Endometrial microvascular endothelial cells (primary cell): ENCODE measurements around the gene SCAPER. TPM values are rescaled to one million over a fixed set of nuclear protein-coding genes. Genes with fewer than 3 reads are reported as not detected.

Experiments used
- in situ Hi-C: cut with HindIII; loops from 2 replicates; pipeline ENCODE4 v1.10.0; 2017; ENCODE audit warnings: low sequenced_read_pairs, low pct_unique_long_range_greater_than_20kb; ENCODE audit errors: inconsistent ontology term
- total RNA-seq: library from RNA; depleted of rRNA; stranded (reverse); fragments of >200 nt; gene quantifications from one replicate; pipeline ENCODE4 v1.2.3, GENCODE V29; 2015; ENCODE audit errors: inconsistent ontology term

The SCAPER gene
- total RNA-seq, 1 donor from 2014 or later: 9.0 TPM

DNA sequence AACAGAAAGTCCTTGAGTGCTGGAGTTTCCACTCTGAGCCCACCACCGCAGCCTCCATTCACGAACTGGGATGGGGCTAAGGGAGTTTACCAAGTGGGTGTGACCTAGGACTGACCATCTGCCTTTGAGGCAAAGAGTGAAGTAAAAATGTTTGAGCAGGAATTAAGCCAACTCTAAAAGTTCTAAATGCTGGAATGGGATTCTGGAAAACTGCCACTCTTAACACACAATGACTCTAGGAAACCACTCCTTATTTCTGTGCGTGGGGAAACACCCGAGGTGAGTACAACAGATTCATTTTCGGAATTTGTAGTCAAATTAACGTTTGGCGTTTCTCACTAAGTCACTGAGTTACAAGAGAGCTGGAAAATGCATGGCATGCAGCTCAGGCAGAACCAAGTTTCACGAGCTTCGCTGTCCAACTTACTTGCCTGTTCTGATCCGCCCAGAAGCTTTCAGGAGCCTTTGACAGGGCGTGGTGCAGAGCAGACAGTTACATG lies 537.0 kb downstream of the SCAPER start:
- in situ Hi-C loops: no loop called here

DNA sequence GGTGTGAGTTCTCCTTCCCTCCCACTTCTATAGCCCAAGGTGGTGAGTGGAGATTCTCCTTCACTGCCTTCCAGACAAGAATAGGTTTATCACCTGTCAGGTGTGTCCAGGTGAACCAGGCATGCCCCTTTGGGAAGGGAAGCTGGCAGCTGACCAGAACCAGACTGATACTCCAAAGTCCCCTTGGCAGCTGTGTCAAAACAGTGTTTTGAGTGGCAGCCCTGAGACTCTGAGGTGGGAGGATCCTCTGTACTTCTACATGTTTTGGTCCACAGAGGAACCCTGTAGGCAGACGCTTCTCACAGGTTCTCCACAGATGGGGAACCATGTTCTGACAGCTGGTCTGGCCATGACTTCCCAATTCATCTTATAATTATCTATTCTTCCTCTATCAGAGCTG lies 538.4 kb downstream of the SCAPER start:
- in situ Hi-C loops: no loop called here

DNA sequence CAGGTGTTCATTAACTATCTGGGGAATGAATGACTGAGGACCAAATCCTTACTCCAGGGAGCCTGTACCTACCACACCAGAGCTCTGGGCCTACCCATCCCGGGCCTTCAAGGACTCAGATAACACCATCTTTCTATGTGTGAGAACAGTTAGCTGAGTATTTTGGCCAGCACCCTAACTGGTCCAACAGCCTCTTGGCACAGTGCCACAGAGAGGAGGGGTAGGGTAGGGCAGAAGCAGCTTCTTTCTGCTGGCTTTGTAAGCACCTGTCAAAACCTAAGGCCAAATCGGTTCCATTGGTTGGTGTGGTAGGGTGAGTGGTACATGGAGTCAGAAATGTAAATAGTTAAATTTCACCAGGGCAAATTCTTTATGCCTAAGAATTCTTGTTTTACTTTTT lies 541.9 kb downstream of the SCAPER start:
- in situ Hi-C loops: no loop called here

DNA sequence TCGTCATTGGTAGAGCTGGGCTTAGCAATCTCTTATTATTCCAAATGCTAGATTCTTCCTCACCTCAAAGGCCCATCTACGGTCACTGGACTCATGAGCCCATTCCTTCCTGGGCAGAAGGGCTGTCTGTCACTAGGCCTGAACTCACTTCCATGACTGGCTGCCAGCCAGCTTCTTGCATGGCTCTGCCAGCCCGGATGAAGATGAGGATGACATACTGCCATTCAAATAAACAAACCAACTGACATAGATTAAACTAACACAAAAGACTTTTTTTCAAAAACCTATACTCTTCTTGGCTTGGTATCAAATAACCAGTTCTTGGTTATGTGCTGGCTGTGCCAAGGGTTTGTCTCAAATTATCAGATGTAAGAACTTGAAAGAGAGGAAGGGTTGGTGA lies 544.7 kb downstream of the SCAPER start:
- in situ Hi-C loops: no loop called here

DNA sequence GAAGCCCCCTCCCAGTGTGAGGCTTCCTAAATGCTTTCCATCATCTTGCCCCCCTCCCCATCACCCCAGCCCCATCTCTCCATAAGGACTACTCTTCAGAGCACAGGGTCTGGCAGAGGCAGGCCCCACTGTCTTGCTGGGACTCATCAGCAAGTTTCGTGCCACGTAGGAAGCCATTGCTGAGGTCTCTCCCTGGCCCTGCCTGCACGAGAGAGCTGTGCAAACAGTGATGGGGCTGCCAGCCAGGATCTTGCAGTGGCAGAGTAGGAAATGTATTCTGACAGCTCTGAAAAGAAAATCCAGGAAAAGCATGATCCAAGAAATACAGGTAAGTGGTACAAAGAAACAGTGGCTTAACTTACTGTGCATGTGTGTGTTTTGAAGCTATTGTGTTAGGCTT lies 546.0 kb downstream of the SCAPER start:
- in situ Hi-C loops: no loop called here

DNA sequence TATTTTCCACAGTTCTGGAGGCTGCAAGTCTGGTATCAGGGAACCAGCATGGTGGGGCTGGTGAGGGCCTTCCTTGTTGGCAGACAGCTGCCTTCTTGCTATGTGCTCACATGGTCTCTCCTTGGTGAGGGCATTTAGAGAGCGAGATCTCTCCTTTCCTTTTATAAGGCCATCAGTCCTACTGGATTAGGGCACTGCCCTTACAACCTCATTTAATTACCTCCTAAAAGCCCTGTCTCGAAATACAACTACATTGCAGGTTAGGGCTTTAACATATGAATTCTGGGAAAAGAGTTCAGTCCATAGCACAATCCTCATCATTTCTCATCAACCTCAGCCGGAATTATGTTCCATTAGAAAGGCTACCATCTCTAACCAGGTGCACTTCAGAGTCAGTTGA lies 546.7 kb downstream of the SCAPER start:
- in situ Hi-C loops: no loop called here

DNA sequence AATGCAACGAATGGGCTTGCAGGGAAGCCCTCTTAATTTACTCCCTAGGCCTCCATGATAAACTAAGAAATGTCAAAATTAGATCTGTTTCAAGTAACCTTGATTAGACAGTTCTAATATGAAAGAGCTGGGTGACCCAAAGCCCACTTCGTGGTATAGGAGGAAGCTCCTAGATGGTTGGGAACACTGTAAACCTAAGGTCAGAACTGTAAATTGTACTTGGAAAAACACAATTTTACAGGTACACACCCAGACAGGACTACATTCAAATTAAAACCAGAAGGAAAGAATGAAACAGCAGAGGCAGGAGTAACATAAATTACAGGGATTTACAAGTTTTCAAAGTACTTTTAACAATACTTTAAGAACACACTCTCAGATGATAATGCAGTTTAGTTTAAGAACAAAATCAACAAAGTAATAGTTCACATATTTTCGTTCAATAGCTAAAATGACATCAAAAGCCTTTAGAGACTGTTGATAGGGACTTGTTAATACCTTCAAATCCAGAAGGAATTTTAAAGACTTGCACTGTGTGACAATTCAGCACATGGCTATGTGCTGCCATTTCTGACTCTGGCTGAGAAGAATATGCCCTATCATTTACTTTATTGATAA lies 550.2 kb downstream of the SCAPER start:
- in situ Hi-C loops: no loop called here

DNA sequence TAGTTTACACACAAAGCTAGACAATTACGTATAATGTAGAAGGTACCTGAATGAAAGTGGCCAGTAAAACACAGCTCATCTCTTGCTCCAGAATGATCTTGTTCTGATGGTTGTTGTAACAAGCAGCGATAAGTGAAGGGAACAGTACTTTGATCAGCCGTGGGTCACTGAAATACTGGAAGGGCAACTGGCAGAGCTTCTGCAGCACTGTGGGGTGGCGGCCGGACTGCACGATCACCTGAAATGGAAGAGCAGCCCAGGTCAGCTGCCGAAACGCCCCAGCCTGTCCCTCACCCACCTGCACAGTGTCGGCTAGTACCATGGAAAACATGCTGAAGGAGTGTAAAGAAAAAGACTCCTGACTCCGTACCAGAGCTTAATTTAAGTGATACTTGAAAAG lies 551.2 kb downstream of the SCAPER start:
- in situ Hi-C loops: no loop called here

DNA sequence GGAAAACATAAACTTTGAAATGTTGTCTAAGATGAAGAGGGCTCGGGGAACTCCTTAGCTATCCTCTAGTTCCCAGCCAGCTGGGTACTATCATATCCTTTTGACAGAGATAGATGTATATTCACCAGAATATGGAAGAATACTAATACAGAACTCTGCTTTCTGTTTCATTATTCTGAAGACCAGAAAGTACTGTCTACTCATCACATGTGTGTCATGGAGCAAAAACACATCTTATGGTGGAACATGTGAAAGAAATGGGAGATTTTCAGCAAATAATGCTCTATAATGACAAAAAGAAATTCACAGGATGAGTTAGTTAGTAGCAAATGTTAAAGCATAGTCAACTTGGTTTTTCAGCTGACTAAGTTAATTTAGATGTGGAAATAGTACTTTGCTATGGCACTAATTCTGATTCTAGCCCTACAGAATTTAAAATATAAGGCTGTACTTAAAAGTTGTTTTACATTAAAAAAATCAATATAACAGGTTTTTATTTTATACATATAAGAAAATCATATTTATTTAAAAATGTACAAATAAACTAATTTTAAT lies 552.0 kb downstream of the SCAPER start:
- in situ Hi-C loops: no loop called here

DNA sequence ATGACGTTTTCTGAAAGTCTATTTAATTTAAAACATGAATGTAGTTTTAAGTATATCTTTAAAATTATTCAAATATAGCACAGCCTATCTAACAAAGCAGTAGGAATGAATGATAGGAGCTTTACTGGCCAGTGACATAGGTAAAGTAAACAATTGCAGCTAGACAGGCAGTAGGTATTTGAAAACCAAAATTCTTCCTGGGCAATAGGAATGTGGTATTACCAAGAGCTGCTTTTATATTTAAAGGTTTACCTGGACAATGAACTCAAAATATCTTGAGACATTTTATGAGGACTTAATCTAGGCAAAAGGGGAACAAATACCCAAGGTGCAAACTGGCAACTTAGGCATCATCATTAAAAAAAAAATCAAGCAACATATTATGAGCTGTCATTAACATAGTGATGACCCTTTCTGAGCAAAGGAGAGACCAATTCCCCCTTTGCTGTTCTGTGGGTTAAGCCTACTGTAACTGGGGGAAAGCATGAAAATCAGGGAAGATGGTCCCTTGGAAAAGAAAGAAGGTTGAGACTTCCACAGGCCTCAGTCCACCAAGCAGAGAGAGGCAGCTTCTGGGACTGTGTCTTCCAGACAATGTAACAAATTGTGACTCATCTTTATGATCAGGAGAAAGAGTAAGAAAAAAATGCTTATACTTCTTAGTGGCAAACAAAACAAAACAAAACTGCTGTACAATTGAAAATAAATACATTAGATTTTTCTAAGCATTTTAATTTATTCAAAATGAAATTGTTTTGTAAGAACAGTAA lies 555.7 kb downstream of the SCAPER start:
- in situ Hi-C loops: no loop called here

DNA sequence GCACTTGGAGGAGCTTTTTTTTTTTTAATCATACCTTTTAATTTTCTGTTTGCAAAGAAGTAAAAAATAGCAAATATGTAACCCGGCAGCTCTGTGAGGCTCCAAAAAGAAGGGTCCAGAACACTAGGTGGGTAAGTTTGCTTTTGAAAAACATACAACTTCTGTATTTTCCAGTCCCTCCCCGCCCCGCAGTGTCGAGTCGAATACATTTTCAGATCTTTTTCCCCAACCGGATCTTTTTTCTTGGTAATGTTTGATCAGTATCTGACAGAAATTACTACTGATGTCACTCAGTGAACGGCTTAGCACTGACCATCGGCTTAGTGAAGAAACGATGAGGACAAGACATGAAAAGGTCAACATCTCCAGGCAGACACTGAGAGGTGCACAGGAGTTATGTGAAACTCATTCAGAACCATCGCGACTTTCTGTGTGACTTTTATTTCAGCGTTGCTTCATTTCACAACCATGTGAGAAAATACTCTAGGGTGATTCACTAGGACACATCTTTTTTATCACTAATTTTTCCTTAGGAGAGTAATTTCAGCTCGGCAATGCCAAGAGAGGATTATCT lies 557.6 kb downstream of the SCAPER start:
- in situ Hi-C loops: no loop called here

DNA sequence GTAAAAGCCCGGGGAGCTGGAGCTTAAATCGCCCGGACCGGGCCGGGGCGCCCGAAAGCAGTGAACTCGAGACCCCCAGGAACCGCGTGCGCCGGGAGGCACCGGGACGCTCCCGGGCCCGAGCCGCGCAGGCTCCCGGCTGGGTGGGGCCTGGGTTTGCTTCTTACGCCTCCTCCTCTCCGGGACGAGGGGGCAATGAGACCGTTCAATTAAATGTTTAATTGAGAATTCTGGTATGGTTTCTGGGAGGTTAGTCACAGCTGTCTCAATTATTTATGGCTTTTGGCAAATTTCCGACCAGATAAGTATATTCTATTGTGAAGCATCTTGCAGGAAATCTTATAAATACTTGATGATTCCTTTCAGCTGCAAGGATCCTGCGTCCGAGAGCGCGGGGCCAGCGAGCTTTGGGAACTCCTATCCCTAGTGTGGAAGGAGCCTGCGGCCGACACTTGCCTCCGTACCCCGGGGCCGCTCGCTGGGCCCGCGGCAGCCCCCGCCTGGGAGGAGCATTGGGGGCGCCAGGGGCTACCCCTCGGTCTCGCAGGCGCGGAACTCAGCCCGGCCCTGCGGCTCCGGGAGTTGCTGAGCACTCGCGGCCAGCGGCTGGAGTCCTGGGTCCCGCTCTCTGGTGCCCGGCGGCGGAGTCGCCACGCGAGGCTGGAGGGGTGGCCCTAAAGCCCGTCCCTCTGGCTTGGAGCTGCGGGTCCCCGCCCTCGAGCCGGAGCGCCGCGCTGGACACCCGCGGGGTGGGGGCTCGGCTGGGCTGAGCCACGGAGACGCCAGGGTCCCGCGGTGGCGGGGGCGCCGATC lies 558.3 kb downstream of the SCAPER start:
- in situ Hi-C loops: no loop called here

DNA sequence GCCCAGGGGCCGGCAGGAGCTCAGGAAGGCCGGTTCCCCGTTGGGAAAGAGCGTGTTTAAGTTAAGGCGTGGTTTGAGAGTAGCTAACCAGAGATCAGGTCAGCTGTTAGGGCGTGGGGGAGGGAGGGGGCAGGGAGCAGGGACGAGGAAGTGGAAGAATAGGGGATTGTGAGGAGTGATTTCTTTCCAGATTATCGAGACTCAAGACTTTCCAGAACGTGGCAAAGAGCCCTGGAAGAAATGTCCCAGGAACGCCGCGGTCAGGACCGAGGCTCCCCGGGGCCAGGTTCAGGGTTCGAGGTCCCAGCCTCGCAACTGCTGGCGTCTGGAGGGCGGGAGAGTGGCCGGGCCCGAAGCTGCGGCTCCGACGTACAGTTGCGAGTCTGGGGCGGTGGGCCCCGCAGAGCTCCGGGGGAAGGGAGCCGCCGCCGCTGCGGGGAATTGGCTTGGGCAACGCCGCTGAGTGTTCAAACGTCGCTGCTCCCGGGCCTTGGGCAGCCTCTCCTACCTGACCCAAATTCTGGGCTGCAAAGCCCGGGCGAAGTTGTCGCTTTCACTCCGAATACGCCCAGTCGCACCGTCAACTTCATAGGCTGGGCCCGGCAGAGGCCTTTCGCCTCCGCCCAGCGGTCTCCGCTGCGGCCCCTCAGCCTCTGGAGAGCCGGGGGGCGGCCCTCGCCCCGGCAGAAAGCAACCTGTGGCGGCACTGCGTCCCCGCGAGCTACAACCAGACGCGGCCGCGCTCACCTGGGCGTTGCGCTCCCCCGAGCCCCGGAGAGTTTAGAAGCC lies 559.1 kb downstream of the SCAPER start:
- in situ Hi-C loops: no loop called here

DNA sequence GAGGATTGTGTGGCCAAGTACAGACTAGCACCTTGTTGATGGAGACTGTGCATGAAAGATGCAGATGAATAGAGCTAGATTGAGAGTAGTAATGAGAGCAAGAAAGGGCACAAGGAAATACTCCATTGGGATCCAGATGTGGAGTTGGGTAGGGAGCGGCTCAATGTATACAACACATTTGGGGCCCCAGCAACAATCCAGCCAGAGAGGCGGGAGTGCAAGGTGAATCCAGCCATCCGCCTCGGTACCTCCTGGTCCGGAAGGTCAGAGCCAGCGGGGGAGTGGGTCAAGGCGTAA lies 559.6 kb downstream of the SCAPER start:
- in situ Hi-C loops: no loop called here

DNA sequence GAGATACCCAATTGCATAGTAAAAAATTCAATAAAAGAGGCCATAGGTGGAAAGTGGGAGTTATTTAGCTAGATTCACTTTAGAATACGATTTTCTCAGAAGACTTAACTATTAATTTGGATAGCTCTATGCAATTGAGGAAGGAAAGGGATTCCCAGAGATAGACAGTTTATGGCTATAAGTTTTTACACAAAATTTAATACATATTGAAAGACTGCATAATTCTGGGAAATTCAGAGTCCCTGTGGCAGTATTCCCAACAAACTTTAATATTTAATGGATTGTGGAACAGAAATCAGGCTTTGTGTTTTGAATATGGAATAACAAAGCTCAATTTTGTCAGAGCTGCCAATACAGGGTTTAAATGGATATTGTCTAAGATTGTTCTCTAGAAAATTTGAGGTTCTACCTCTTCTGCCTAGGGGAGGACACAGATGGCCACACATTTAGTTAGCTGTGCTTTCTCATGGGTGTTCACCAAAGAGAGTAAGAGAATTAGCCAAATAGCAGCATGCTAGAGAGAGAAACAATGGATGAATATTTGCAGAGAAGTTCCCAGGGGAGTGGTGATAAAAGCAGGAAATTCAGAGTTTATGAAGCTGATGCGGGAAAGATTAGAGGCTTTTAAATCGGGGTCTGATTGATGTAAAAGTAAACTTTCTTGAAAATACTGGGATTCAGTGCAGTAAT lies 560.1 kb downstream of the SCAPER start:
- in situ Hi-C loops: no loop called here

DNA sequence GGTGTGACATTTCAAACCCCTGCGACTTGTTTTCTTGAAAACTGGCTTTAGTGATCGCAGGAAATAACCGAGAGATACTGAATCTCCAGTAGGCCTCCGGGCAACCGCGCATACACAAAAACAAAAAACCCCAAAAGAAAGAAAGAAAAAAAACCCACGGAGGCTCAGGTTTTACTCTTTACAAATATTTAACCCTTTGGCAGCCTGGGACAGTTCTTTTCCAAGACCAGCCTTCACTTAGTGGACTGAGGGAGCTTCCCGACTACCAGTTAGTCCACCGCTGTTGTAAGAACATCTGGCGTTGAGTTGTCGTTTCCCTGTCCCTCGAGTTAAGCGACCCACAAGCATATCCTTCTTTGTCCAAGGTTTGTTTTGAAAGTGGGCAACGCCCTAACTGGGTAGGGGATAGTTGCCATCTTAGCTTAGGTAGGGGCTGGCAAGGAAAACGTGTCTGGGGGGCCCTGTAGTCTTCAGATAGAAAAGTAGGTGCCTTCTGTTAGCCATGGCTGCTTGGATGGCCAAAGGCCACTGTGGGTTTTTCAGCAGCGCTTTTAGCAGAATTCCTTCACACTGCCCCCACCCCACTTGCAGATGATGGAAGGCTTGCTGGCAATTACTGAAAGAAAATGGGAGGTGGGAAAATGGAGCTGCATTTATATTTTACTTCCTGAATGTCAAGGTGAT lies 561.7 kb downstream of the SCAPER start:
- in situ Hi-C loops: no loop called here

DNA sequence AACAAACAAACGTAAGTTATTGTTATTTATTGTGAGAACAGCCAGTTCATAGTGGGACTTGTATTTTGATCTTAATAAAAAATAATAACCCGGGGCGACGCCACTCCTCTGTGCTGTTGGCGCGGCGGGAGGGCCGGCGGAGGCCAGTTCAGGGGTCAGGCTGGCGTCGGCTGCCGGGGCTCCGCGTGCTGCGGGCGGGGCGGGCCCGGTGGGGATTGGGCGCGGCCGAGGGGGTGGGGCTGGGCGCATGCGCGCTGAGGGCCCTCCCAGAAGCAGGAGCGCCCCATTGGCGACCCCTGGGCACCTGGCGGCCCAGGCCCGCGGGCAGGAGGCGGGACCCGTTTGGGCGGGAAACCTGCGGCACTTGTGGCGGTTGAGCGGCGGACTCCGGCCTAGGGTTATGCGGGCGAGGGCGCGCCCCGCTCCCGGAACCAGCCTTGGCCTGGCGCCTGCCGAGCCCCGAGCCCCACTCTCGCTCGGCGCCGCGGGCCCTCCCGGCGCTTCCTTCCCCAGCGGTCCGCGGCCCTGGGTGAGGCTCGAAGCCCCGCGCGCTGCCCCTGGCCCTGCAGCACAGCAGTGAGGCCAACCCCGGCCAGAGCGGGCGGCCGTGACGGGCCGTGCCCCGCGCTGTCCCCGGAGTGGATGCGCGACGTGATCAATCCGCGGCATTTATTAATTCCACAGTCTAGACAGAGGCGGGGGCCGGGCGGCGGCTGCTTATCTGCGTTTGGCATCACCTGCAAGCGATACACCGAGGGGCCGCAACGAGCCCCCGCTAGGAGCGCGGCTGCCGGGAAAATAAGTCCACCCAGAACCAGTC lies 562.5 kb downstream of the SCAPER start:
- in situ Hi-C loops: no loop called here
